Left lung (tissue), 10 donors: ENCODE results near the gene SMIM33. TPM values are rescaled to one million over a fixed set of nuclear protein-coding genes. Genes with fewer than 3 reads are reported as not detected.
A peak's percentile ranks its signal among the peaks of the same experiment; 100 is the strongest.

Experiments
- ATAC-seq: fragments of 200-7000 bp; cut with Tn5 transposase; one replicate; pipeline ENCODE4 v1.9.1; 2020; ENCODE audit warnings: moderate library complexity
- DNase-seq, 4 donors: peaks; one replicate each; pipeline ENCODE4 v3.0.0-alpha.2; 2013 to 2020
- H3K27ac ChIP-seq, 2 donors: fragments of 200-600 bp; sonication (generic) in 1 of 2; one replicate each; pipeline versions ENCODE4 v1.5.0 to v1.8.0; 2020 to 2021
- H3K27me3 ChIP-seq, 2 donors: fragments of 200-600 bp; sonication (generic) in 1 of 2; one replicate each; pipeline versions ENCODE4 v1.5.0 to v1.8.0; 2020 to 2021
- H3K36me3 ChIP-seq, 2 donors: fragments of 200-600 bp; sonication (generic) in 1 of 2; one replicate each; pipeline versions ENCODE4 v1.5.0 to v1.8.0; 2020 to 2021
- H3K4me1 ChIP-seq, 2 donors: fragments of 200-600 bp; one replicate each; pipeline ENCODE4 v1.8.0; 2021
- H3K4me3 ChIP-seq, 2 donors: fragments of 200-600 bp; sonication (generic) in 1 of 2; one replicate each; pipeline versions ENCODE4 v1.5.0 to v1.8.0; 2020 to 2021; ENCODE audit warnings: mild to moderate bottlenecking in 1 of 2
- H3K9me3 ChIP-seq, 2 donors: fragments of 200-600 bp; sonication (generic) in 1 of 2; one replicate each; pipeline versions ENCODE4 v1.5.0 to v1.8.0; 2020 to 2021
- intact Hi-C, 2 donors: fragments of 100-400 bp; cut with DNase I; formaldehyde crosslinking; loops; one replicate each; pipeline versions ENCODE4 v1.11.2 to v1.14.2; 2022
- polyA plus RNA-seq, 6 donors: library from polyadenylated mRNA; unstranded; fragments of 120-200 nt; gene quantifications; one replicate each; pipeline ENCODE4 v1.2.1, GENCODE V29; 2013; ENCODE audit not compliant: insufficient read length in 6 of 6
- total RNA-seq, 2 donors: library from RNA; stranded (reverse); fragmentation: NEBNext Ultra II Directional; extraction: Animal tissue kit (Norgen Biotek cat#: 25700); gene quantifications; one replicate each; pipeline ENCODE4 v1.2.1, GENCODE V29; 2021
- TF ChIP-seq, protein P1 (sequence below), 2 donors: fragments of 200-600 bp; sonication (generic) in 1 of 2; IDR thresholded peaks; one replicate each; pipeline versions ENCODE4 v1.5.0 to v1.8.0; 2021; ENCODE audit warnings: antibody characterized with exemption in 2 of 2
- donor health status: DM: no; HTN: yes; CAD: no.
- donor health status: DM: no; HTN: no; CAD: no.

Gene SMIM33
- total and polyA plus RNA-seq, 8 donors: 0.06 to 0.11 (median 0.07) TPM; not detected in 4

- H3K4me3 ChIP-seq: no peak overlapping the region
- H3K36me3 ChIP-seq: no peaks in the 10 kb centered on the region
- H3K27me3 ChIP-seq: no peaks in the 10 kb centered on the region
- ATAC-seq (no peak), DNase-seq (no peak)
- TF ChIP-seq, protein P1, sequence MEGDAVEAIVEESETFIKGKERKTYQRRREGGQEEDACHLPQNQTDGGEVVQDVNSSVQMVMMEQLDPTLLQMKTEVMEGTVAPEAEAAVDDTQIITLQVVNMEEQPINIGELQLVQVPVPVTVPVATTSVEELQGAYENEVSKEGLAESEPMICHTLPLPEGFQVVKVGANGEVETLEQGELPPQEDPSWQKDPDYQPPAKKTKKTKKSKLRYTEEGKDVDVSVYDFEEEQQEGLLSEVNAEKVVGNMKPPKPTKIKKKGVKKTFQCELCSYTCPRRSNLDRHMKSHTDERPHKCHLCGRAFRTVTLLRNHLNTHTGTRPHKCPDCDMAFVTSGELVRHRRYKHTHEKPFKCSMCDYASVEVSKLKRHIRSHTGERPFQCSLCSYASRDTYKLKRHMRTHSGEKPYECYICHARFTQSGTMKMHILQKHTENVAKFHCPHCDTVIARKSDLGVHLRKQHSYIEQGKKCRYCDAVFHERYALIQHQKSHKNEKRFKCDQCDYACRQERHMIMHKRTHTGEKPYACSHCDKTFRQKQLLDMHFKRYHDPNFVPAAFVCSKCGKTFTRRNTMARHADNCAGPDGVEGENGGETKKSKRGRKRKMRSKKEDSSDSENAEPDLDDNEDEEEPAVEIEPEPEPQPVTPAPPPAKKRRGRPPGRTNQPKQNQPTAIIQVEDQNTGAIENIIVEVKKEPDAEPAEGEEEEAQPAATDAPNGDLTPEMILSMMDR (IDR thresholded peaks at IDR 0.05): peak in 1 of 2 donors; percentile 20
- no peaks in the 10 kb centered on the region for H3K9me3 ChIP-seq
- intact Hi-C loops: loop anchor here in 1 of 2 donors (5.0 kb wide), 1 partner anchor 92 kb away; no protein-coding TSS in a partner anchor
- H3K4me1 ChIP-seq: peaks cover 4 to 24% of the 10 kb centered on the region in 2 donors
- no peak overlapping the region for H3K27ac ChIP-seq
Observed at GRCh38 chr5:139513852-139514485, 43.2 kb downstream of the SMIM33 start.

DNA sequence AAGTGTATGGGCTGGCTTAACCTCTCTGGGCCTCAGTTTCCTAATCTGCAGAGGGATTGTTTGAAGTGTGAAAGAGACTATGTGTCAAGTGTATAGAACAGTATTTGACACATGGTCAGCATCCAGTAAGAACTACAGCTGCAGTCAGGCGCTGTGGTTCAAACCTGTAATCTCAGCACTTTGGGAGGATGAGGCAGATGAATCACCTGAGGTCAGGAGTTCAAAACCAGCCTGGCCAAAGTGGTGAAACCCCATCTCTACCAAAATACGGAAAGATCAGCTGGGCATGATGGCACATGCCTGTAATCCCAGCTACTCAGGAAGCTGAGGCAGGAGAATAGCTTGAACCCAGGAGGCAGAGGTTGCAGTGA is 43.7 kb downstream of the SMIM33 start:
- ATAC-seq: no peak
- TF ChIP-seq, protein P1 (IDR thresholded peaks at IDR 0.05): no peak
- Histone ChIP-seq H3K4me1 (peaks cover 4 to 24% of the 10 kb centered on the region in 2 donors), H3K36me3 (no peaks in the 10 kb centered on the region), H3K9me3 (no peaks in the 10 kb centered on the region), H3K4me3 (no peak overlapping the region), H3K27me3 (no peaks in the 10 kb centered on the region), H3K27ac (no peak overlapping the region)
- intact Hi-C loops: loop anchor here in 1 of 2 donors (5.0 kb wide), 1 partner anchor 92 kb away; no protein-coding TSS in a partner anchor
- DNase-seq: no peak

DNA sequence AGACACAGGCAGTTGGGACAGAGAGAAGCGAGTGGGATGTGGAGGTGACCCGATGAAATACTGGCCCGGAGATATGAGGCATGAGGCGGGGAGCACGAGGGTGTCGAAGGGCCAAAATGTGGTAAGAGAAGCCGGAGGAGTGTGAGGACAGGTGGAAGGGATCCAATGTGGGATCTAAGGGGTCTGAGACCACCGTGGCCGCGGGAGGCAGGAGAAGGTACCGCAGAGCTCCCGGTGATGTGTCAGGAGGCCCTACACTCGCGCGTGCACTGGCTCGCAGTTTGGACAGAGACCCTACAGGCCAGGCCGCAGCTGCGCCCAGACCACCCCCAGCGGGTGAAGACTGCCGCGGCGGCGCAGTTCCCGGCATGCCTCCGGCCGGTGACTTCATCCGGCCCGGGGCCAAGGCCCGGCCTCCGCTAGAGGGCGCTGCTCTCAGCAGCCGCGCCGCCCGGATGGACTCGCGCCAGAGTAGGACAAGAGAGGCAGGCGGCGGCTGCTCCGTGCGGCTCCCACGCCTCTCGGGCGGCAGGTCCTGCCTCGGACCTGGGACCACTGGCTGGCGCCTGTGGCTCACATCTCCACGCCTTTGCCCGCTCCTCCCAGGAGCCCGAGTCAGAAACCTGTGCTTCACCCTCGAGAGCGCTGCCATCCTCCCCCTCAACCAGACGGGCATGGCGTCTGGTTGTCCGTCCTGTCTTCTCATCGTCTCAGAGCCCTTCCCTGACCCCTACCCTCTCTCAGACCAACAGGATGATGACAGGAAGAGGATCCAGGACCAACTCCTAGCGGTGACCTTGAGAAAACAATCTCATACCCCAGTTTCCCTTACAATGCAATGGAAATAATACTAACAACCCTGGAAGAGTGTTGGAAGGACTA is 47.1 kb downstream of the SMIM33 start:
- peak; percentile 93 to 100 (median 95) for DNase-seq
- peak; percentile 96 for ATAC-seq
- H3K27me3 ChIP-seq: no peaks in the 10 kb centered on the region
- H3K4me3 ChIP-seq: peak overlapping the region; percentile 41 to 48
- no peaks in the 10 kb centered on the region for H3K9me3 ChIP-seq
- peak overlapping the region; percentile 74 to 81 for H3K27ac ChIP-seq
- H3K36me3 ChIP-seq: no peaks in the 10 kb centered on the region
- TF ChIP-seq, protein P1 (IDR thresholded peaks at IDR 0.05): peak; percentile 98 to 100
- intact Hi-C loops: no loop called here
- peaks cover 4 to 24% of the 10 kb centered on the region in 2 donors for H3K4me1 ChIP-seq

Other genes with a start within 250 kb of the SMIM33 start
- 100 to 1,000 TPM; 171 to 177 TPM for gene MATR3, start 177.3 kb upstream of the SMIM33 start, total RNA-seq
- gene MATR3, start 177.3 kb upstream of the SMIM33 start, polyA plus RNA-seq: 100 to 1,000 TPM; 516 to 638 (median 567) TPM
- 10 to 100 TPM; 66.8 to 73.9 TPM for gene PAIP2, start 129.2 kb upstream of the SMIM33 start, total RNA-seq
- gene PAIP2, start 129.2 kb upstream of the SMIM33 start, polyA plus RNA-seq: 100 to 1,000 TPM; 126 to 171 (median 140) TPM
- gene SLC23A1, start 87.7 kb upstream of the SMIM33 start, total RNA-seq: under 1 TPM in 1 of 2 donors, not detected in 1; 0.84 TPM
- gene SLC23A1, start 87.7 kb upstream of the SMIM33 start, polyA plus RNA-seq: 1 to 10 TPM in 5 of 6 donors, under 1 TPM in 1; 0.70 to 2.2 (median 1.6) TPM
- 10 to 100 TPM in 1 of 2 donors, 1 to 10 TPM in 1; 8.8 to 10.6 TPM for gene MZB1, start 81.1 kb upstream of the SMIM33 start, total RNA-seq
- gene MZB1, start 81.1 kb upstream of the SMIM33 start, polyA plus RNA-seq: under 1 TPM; 0.41 to 0.85 (median 0.60) TPM
- 1 to 10 TPM; 1.7 to 1.8 TPM for gene PROB1, start 75.9 kb upstream of the SMIM33 start, total RNA-seq
- gene PROB1, start 75.9 kb upstream of the SMIM33 start, polyA plus RNA-seq: 1 to 10 TPM in 4 of 6 donors, under 1 TPM in 2; 0.73 to 1.4 (median 1.1) TPM
- 1 to 10 TPM; 3.6 to 4.3 TPM for gene SPATA24, start 66.9 kb upstream of the SMIM33 start, total RNA-seq
- 10 to 100 TPM in 1 of 6 donors, 1 to 10 TPM in 5; 7.5 to 10.3 (median 8.9) TPM for gene SPATA24, start 66.9 kb upstream of the SMIM33 start, polyA plus RNA-seq
- gene DNAJC18, start 31.5 kb upstream of the SMIM33 start, total RNA-seq: 10 to 100 TPM; 10.0 to 13.2 TPM
- gene DNAJC18, start 31.5 kb upstream of the SMIM33 start, polyA plus RNA-seq: 10 to 100 TPM; 27.2 to 40.2 (median 30.1) TPM
- 10 to 100 TPM; 25.4 to 48.9 TPM for gene ECSCR, start 8.3 kb upstream of the SMIM33 start, total RNA-seq
- 10 to 100 TPM; 62.5 to 72.6 (median 65.2) TPM for gene ECSCR, start 8.3 kb upstream of the SMIM33 start, polyA plus RNA-seq
- 100 to 1,000 TPM in 1 of 2 donors, 10 to 100 TPM in 1; 100.0 to 105 TPM for gene STING1, start 11.8 kb downstream of the SMIM33 start, total RNA-seq
- 10 to 100 TPM; 64.3 to 75.7 (median 69.0) TPM for gene STING1, start 11.8 kb downstream of the SMIM33 start, polyA plus RNA-seq
- 100 to 1,000 TPM; 122 to 125 TPM for gene UBE2D2, start 90.3 kb downstream of the SMIM33 start, total RNA-seq
- 100 to 1,000 TPM; 141 to 160 (median 148) TPM for gene UBE2D2, start 90.3 kb downstream of the SMIM33 start, polyA plus RNA-seq
- gene CXXC5, start 177.3 kb downstream of the SMIM33 start, total RNA-seq: 10 to 100 TPM; 24.5 to 29.6 TPM
- 10 to 100 TPM; 36.0 to 53.5 (median 41.8) TPM for gene CXXC5, start 177.3 kb downstream of the SMIM33 start, polyA plus RNA-seq